Measurements from ENCODE around the gene DLG2. TPM values are rescaled to one million over a fixed set of nuclear protein-coding genes. Genes with fewer than 3 reads are reported as not detected.

The DLG2 gene
- total RNA-seq, 2 donors from 2014 or later, result 3.8 to 16.4 TPM

- ATAC-seq (ENCODE audit: insufficient number of reproducible peaks, low FRiP score, low read depth), result no peak
- no peak overlapping the region for H3K4me3 ChIP-seq
- peaks cover 41% of the 10 kb centered on the region for H3K9me3 ChIP-seq
- TF ChIP-seq, protein P1, sequence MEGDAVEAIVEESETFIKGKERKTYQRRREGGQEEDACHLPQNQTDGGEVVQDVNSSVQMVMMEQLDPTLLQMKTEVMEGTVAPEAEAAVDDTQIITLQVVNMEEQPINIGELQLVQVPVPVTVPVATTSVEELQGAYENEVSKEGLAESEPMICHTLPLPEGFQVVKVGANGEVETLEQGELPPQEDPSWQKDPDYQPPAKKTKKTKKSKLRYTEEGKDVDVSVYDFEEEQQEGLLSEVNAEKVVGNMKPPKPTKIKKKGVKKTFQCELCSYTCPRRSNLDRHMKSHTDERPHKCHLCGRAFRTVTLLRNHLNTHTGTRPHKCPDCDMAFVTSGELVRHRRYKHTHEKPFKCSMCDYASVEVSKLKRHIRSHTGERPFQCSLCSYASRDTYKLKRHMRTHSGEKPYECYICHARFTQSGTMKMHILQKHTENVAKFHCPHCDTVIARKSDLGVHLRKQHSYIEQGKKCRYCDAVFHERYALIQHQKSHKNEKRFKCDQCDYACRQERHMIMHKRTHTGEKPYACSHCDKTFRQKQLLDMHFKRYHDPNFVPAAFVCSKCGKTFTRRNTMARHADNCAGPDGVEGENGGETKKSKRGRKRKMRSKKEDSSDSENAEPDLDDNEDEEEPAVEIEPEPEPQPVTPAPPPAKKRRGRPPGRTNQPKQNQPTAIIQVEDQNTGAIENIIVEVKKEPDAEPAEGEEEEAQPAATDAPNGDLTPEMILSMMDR (IDR thresholded peaks at IDR 0.05), result no peak
- no peaks in the 10 kb centered on the region for H3K4me1 ChIP-seq (ENCODE audit: control insufficient read depth in 1 of 2, low read depth in 2 of 2)
- H3K27ac ChIP-seq, result no peak overlapping the region
- H3K27me3 ChIP-seq (replicated peaks; ENCODE audit: insufficient read depth), result no peaks in the 10 kb centered on the region
- no peak for DNase-seq (ENCODE audit: low spot score)
- H3K36me3 ChIP-seq, result no peaks in the 10 kb centered on the region
These were observed 195.8 kb downstream of the DLG2 start for GRCh38 chr11:85431319-85431718.

GRCh38 chr11:85423794-85424193, 203.3 kb downstream of the DLG2 start:
- Histone ChIP-seq H3K27ac (no peak overlapping the region), H3K36me3 (no peaks in the 10 kb centered on the region), H3K4me3 (no peak overlapping the region), H3K4me1 (ENCODE audit: control insufficient read depth in 1 of 2, low read depth in 2 of 2) (no peaks in the 10 kb centered on the region), H3K9me3 (peaks cover 20% of the 10 kb centered on the region), H3K27me3 (replicated peaks; ENCODE audit: insufficient read depth) (no peaks in the 10 kb centered on the region)
- DNase-seq (ENCODE audit: low spot score), result no peak
- no peak for ATAC-seq (ENCODE audit: insufficient number of reproducible peaks, low FRiP score, low read depth)
- TF ChIP-seq, protein P1 (IDR thresholded peaks at IDR 0.05), result no peak

- Histone ChIP-seq H3K27ac (no peak overlapping the region), H3K4me1 (ENCODE audit: control insufficient read depth in 1 of 2, low read depth in 2 of 2) (no peaks in the 10 kb centered on the region), H3K27me3 (replicated peaks; ENCODE audit: insufficient read depth) (no peaks in the 10 kb centered on the region), H3K9me3 (peaks cover 24% of the 10 kb centered on the region), H3K36me3 (no peaks in the 10 kb centered on the region), H3K4me3 (no peak overlapping the region)
- TF ChIP-seq, protein P1 (IDR thresholded peaks at IDR 0.05), result no peak
- ATAC-seq (ENCODE audit: insufficient number of reproducible peaks, low FRiP score, low read depth) (no peak), DNase-seq (ENCODE audit: low spot score) (no peak)
These were observed 203.8 kb downstream of the DLG2 start for GRCh38 chr11:85423316-85423715.

DNA sequence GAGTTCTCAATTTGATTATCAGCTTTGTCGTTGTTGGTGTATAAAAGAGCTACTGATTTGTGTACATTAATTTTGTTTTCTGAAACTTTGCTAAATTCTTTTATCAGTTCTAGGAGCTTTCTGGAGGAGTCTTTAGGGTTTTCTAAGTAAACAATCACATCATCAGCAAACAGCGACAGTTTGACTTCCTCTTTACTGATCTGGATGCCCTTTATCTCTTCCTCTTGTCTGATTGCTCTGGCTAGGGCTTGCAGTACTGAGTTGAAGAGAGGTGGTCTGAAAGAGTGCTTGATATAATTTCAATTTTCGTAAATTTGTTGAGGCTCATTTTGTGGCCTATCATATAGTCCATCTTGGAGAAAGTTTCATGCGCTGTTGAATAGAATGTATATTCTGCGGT, 213.0 kb downstream of the DLG2 start:
- Histone ChIP-seq H3K4me3 (no peak overlapping the region), H3K27ac (no peak overlapping the region), H3K4me1 (ENCODE audit: control insufficient read depth in 1 of 2, low read depth in 2 of 2) (no peaks in the 10 kb centered on the region), H3K9me3 (peaks cover 27% of the 10 kb centered on the region), H3K27me3 (replicated peaks; ENCODE audit: insufficient read depth) (no peaks in the 10 kb centered on the region), H3K36me3 (no peaks in the 10 kb centered on the region)
- TF ChIP-seq, protein P1 (IDR thresholded peaks at IDR 0.05), result no peak
- no peak for ATAC-seq (ENCODE audit: insufficient number of reproducible peaks, low FRiP score, low read depth)
- DNase-seq (ENCODE audit: low spot score), result no peak

DNA sequence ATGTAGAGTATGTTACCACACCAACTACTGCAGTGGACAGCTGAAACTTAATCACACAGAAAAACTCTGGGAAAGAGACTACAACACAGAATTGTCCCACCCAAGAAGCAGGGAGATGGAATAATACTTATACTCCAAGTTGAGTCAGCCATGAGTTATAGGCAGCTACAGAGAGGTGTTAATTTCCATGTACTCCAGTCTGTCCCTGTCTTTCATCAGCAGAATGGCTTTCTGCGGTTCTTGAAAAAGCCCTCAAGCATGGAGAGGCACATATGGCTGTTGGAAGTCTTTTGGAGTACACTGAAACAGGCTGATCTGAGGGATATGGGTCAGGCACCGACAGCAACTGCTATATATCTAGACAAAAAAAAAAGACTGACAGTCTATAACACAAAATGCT, 219.5 kb downstream of the DLG2 start:
- TF ChIP-seq, protein P1 (IDR thresholded peaks at IDR 0.05), result no peak
- H3K27me3 ChIP-seq (replicated peaks; ENCODE audit: insufficient read depth), result no peaks in the 10 kb centered on the region
- no peak for ATAC-seq (ENCODE audit: insufficient number of reproducible peaks, low FRiP score, low read depth)
- H3K27ac ChIP-seq, result no peak overlapping the region
- no peak overlapping the region for H3K4me3 ChIP-seq
- peaks cover 3% of the 10 kb centered on the region for H3K9me3 ChIP-seq
- no peak for DNase-seq (ENCODE audit: low spot score)
- H3K4me1 ChIP-seq (ENCODE audit: control insufficient read depth in 1 of 2, low read depth in 2 of 2), result no peaks in the 10 kb centered on the region
- H3K36me3 ChIP-seq, result no peaks in the 10 kb centered on the region

All from thoracic aorta (tissue), 2 donors.